Heart right ventricle (tissue), 16 donors: ENCODE measurements around the gene LDLRAD2. TPM values are rescaled to one million over a fixed set of nuclear protein-coding genes. Genes with fewer than 3 reads are reported as not detected.

Source experiments
- ATAC-seq, 8 donors: fragments of 200-7000 bp; cut with Tn5 transposase; one replicate each; pipeline ENCODE4 v1.9.1; 2020; ENCODE audit warnings: mild to moderate bottlenecking in 8 of 8, moderate library complexity in 8 of 8, moderate number of reproducible peaks in 1 of 8
- DNase-seq, 2 donors: peaks; one replicate each; pipeline ENCODE4 v3.0.0-alpha.2; 2020
- H3K27ac ChIP-seq, 10 donors: fragments of 200-600 bp; sonication (generic) in 2 of 10; one replicate each; pipeline versions ENCODE4 v1.5.0 to v1.8.0; 2020 to 2022; ENCODE audit warnings: mild to moderate bottlenecking in 3 of 10
- H3K27me3 ChIP-seq, 7 donors: fragments of 200-600 bp; one replicate each; pipeline ENCODE4 v1.8.0; 2021 to 2022; ENCODE audit warnings: mild to moderate bottlenecking in 2 of 7
- H3K36me3 ChIP-seq, 9 donors: fragments of 200-600 bp; sonication (generic) in 1 of 9; one replicate each; pipeline versions ENCODE4 v1.5.0 to v1.8.0; 2020 to 2022; ENCODE audit warnings: mild to moderate bottlenecking in 2 of 9
- H3K4me1 ChIP-seq, 9 donors: fragments of 200-600 bp; sonication (generic) in 1 of 9; one replicate each; pipeline versions ENCODE4 v1.5.0 to v1.8.0; 2020 to 2022; ENCODE audit warnings: mild to moderate bottlenecking in 4 of 9
- H3K4me3 ChIP-seq, 10 donors: fragments of 200-600 bp; sonication (generic) in 2 of 10; one replicate each; pipeline versions ENCODE4 v1.5.0 to v1.8.0; 2020 to 2022; ENCODE audit warnings: mild to moderate bottlenecking in 7 of 10, moderate library complexity in 2 of 10
- H3K9me3 ChIP-seq, 11 donors: fragments of 200-600 bp in 10 of 11; sonication (generic) in 2 of 11; one replicate each; pipeline versions ENCODE4 v1.5.0 to v1.8.0; 2013 to 2022; ENCODE audit warnings: mild to moderate bottlenecking in 2 of 11, control low read depth in 1 of 11, moderate library complexity in 1 of 11
- WGBS, 2 donors: extraction: QIAGEN DNeasy Blood & Tissue Kit; methylation state at CpG; one replicate each; pipeline ENCODE4 v1.1.7; 2013; ENCODE audit warnings: inconsistent platforms in 1 of 2; 5-methylcytosine and 5-hydroxymethylcytosine counted together
- intact Hi-C, 10 donors: fragments of 100-400 bp; cut with DNase I; formaldehyde crosslinking; loops; one replicate each; pipeline versions ENCODE4 v1.11.1 to v1.14.2; 2022
- polyA plus RNA-seq, 2 donors: library from polyadenylated mRNA; stranded (reverse); fragments of 200-250 nt; gene quantifications; one replicate each; pipeline ENCODE4 v1.2.3, GENCODE V29; 2013
- total RNA-seq, 10 donors: library from RNA; stranded (reverse); fragmentation: NEBNext Ultra II Directional in 3 of 10; extraction: Animal tissue kit (Norgen Biotek cat#: 25700) in 3 of 10; gene quantifications; one replicate each; pipeline versions ENCODE4 v1.2.1 to v1.2.4, GENCODE V29; 2021 to 2023
- TF ChIP-seq, protein P1 (sequence below), 9 donors: fragments of 200-600 bp; sonication (generic) in 2 of 9; IDR thresholded peaks; one replicate each; pipeline versions ENCODE4 v1.5.0 to v1.8.0; 2021 to 2022; ENCODE audit warnings: antibody characterized with exemption in 9 of 9, mild to moderate bottlenecking in 5 of 9, moderate library complexity in 1 of 9
- donor health status: Arrhythmogenic right ventricular cardiomyopathy.
- donor health status: ischemic (EF 13 %, LVEDD 7.1; RV severe dilation, severe dysfunction).
- donor health status: healthy with polysubstance abuse.
- donor health status: DM: no; HTN: yes; CAD: no.
- donor health status: DM: no; HTN: no; CAD: no.
- donor health status: ischemic (EF 25% LVEDD 6.9; RV normal size, moderate dysfunction).
- donor health status: ischemic (EF 25% LVEDD 5.7; RV mildly dilated, moderate dysfunction).
- donor health status: healthy.
- donor health status: DM: yes; HTN: yes; CAD: no.
- donor health status: Ischemic cardiomyopathy.
- donor health status: ischemic (EF 35%, LVEDD 5.7; RV mildly dilated, moderate dysfunction).
- donor health status: nonischemic (EF 11% LVEDD 7.7; RV severe dilation, severe dysfunction).
- donor health status: DM: yes; HTN: yes; CAD: no.
- donor health status: PGD.
- donor health status: ischemic (EF 29% LVEDD 5.4; RV normal size, mild dysfunction).
- donor health status: nonischemic (EF 23%, LVEDD 6.1; RV moderate dilation, normal function).

Gene LDLRAD2
- total and polyA plus RNA-seq, 12 donors = 0.05 to 5.8 (median 1.7) TPM; not detected in 8

DNA sequence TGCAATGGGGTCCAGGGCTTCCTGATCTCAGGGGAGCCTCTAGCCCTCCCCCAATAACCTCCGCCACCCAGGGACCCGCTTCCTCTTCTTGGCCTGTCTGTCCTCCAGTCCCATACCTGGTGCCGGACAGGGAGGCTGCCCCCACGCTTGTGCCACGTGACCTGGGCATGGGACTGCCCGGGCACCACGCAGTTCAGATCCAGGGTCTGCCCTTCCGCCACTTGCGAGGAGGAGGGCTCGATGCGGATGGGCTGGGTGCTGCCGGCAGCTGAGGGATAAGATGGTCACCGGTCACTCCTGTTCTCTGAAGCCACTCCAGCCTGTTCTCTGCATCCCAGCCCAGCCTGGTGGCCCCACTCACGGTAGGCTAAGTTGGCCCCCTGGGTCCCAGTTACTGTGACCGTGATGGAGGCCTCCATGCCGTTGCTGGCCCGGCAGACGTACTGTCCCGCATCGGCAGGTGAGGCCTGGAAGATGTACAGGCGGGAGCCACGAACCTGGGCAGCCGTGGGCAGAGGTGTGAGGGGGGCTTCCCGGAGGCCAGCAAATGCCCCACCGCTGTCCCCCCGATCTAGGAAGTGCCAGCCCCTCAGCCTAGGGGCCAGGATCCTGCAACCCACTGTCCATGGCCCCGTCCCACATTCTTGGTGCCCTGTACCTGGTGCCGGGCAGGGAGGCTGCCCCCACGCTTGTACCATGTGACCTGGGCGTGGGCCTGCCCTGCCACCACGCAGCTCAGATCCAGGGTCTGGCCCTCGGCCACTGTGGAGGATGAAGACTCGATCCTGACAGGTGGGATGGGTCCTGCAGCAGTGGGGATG, 39.6 kb downstream of the LDLRAD2 start:
- H3K9me3 ChIP-seq = no peaks in the 10 kb centered on the region
- no peaks in the 10 kb centered on the region for H3K27me3 ChIP-seq
- no peak for ATAC-seq
- intact Hi-C loops = no loop called here
- TF ChIP-seq, protein P1, sequence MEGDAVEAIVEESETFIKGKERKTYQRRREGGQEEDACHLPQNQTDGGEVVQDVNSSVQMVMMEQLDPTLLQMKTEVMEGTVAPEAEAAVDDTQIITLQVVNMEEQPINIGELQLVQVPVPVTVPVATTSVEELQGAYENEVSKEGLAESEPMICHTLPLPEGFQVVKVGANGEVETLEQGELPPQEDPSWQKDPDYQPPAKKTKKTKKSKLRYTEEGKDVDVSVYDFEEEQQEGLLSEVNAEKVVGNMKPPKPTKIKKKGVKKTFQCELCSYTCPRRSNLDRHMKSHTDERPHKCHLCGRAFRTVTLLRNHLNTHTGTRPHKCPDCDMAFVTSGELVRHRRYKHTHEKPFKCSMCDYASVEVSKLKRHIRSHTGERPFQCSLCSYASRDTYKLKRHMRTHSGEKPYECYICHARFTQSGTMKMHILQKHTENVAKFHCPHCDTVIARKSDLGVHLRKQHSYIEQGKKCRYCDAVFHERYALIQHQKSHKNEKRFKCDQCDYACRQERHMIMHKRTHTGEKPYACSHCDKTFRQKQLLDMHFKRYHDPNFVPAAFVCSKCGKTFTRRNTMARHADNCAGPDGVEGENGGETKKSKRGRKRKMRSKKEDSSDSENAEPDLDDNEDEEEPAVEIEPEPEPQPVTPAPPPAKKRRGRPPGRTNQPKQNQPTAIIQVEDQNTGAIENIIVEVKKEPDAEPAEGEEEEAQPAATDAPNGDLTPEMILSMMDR (IDR thresholded peaks at IDR 0.05) = no peak
- no peak overlapping the region for H3K27ac ChIP-seq
- no peaks in the 10 kb centered on the region for H3K4me1 ChIP-seq
- peaks cover 19 to 100% (median 99%) of the 10 kb centered on the region in 9 donors for H3K36me3 ChIP-seq
- no peak overlapping the region for H3K4me3 ChIP-seq
- DNase-seq = no peak
- 95% methylated on average over 33 of the region's 33 CpGs for WGBS, 2 donors

DNA sequence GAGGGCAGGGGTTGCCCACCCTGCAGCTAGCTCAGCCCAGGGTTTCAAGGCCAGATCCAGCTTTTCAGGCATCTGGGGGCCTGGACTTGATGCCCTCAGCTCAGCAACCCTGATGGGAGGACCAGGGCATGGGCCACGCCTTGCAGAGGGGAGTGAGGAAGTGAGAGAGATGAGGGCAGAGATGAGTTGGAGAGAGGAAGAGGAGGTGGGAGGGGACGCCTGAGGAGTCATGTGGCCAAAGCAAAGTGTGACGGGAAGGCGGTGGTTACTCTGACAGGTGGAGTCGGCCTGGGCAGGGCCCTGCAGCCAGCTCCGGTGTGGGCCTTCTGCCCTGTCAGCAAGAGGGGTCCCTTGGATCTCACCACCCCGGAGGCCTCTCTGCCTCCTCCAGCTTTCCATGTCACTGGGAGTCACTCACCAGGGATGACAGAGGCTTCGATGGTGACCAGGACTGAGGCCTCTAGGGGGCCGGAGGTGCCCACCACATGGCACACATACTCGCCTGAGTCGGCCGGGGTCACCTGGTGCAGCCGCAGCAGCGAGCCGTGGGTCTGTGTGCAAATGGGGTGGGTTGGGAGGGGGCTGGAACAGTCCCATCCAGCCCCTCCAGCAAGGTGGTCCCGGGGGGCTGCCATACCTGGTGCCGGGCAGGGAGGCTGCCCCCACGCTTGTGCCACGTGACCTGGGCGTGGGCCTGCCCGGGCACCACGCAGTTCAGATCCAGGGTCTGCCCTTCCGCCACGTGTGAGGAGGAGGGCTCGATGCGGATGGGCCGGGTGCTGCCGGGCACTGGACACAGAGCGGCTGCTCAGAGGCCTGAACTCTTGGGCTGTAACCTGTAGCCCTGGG, 40.4 kb downstream of the LDLRAD2 start:
- intact Hi-C loops = no loop called here
- no peaks in the 10 kb centered on the region for H3K9me3 ChIP-seq
- no peak overlapping the region for H3K27ac ChIP-seq
- 90 to 92% methylated on average over 29 of the region's 29 CpGs for WGBS, 2 donors
- H3K4me1 ChIP-seq = peaks cover 0 to 8% (median 0%) of the 10 kb centered on the region in 9 donors
- H3K4me3 ChIP-seq = no peak overlapping the region
- TF ChIP-seq, protein P1 (IDR thresholded peaks at IDR 0.05) = no peak
- no peaks in the 10 kb centered on the region for H3K27me3 ChIP-seq
- peaks cover 18 to 100% (median 100%) of the 10 kb centered on the region in 9 donors for H3K36me3 ChIP-seq
- no peak for ATAC-seq
- no peak for DNase-seq

DNA sequence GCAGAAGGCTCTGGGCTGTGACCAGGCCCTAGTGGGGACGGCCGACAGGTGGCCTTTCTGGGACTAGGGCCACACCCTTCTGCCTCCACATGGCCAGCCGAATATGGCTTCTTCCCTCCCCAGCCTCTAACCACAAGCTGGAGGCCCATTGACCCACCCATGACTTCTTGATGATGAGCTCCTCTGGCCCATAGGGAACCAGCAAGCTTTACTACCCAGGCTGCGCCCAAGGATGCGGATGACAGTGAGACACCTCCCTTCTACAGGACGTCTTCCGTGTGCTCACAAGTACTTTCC, 41.0 kb downstream of the LDLRAD2 start:
- WGBS, 2 donors = 79 to 81% methylated on average over 7 of the region's 7 CpGs
- Histone ChIP-seq H3K4me3 (no peak overlapping the region), H3K4me1 (peaks cover 0 to 13% (median 0%) of the 10 kb centered on the region in 9 donors), H3K36me3 (peaks cover 18 to 100% (median 100%) of the 10 kb centered on the region in 9 donors), H3K27me3 (no peaks in the 10 kb centered on the region), H3K27ac (no peak overlapping the region), H3K9me3 (no peaks in the 10 kb centered on the region)
- TF ChIP-seq, protein P1 (IDR thresholded peaks at IDR 0.05) = no peak
- DNase-seq = no peak
- intact Hi-C loops = no loop called here
- ATAC-seq = no peak

DNA sequence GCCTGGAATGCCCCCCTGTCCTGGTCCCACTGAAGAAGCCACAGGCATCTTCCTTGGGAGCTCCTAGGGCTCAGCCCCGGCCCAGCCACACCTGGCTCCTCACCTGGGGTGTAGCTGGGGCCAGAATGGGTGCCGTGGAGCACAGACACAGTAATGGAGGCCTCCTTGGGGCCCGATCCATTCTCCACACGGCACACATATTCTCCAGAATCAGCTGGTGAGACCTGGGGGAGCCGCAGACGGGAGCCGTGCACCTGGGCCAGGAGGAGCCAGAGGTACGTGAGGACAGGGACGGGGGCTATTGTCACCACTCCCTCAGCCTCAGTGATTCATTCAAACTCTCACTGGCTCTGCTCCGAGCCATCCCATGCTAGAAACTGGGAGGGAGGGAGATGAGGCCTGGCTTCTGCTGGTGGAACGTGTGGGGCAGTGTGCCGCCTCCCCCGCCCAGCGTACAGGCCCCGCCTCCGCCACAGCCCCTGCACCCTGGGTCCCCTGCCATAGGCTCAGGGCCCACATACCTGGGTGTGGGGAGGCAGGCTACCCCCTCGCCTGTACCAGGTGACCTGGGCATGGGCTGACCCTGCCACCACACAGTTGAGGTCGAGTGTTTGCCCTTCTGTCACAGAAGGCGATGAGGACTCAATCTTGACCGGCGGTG, 42.2 kb downstream of the LDLRAD2 start:
- ATAC-seq (peak in 1 of 8 donors; percentile 3), DNase-seq (no peak)
- H3K27ac ChIP-seq = no peak overlapping the region

More for the DNA sequence above, 42.2 kb downstream of the LDLRAD2 start:
- Histone ChIP-seq H3K9me3 (no peaks in the 10 kb centered on the region), H3K4me1 (peaks cover 0 to 15% (median 0%) of the 10 kb centered on the region in 9 donors), H3K4me3 (no peak overlapping the region), H3K36me3 (peaks cover 15 to 100% (median 100%) of the 10 kb centered on the region in 9 donors), H3K27me3 (no peaks in the 10 kb centered on the region)
- intact Hi-C loops = no loop called here
- TF ChIP-seq, protein P1 (IDR thresholded peaks at IDR 0.05) = no peak
- 91 to 92% methylated on average over 21 of the region's 21 CpGs for WGBS, 2 donors
